Measurements from ENCODE around the gene IL17B.
"Not testable (repeated sequence)": the region's sequence is repeated elsewhere in the genome, so short reads cannot be mapped to it uniquely, and the experiment has no call there.

IL17B gene

DNA sequence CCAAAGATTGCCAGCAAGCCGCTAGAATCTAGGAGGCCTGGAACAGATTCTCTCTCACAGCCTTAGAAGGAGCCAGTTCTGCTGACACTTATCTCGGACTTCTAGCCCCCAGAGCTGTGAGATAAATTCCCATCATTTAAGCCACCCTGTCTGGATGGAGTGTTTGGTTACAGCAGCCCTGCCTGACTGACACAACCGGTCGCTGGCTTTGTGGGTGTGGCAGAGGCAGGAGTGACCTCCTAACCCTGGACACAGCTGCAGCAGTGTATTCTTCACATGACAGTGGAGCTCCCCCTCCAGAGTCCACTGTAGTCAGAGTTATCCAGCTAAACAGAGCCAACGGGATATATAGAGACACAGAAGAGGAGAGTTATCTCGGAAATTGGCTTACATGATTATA lies 21.2 kb upstream of the IL17B start:
- DNase-seq (ENCODE audit: low read depth in 3 of 3) = no peak

DNA sequence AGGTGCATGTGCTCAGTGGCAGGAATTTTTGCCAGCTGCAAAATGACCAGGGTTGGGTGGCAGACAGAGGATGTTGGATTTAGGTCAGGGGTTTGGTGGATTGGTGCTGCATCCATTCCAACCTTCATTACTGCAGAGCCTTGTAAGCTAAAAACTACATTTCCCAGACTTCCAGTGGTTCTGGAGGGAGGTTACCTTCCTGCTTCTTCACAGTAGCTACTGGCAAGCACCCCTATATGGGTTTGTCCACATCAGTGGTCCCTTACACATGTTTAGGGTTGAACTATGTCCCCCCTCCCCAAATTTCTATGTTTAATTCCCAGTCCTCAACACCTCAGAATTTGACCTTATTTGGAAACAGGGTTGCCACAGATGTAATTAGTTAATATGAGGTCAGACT lies 20.7 kb upstream of the IL17B start:
- no peak for DNase-seq (ENCODE audit: low read depth in 3 of 3)

GRCh38 chr5:149398747-149399266 lies 19.7 kb upstream of the IL17B start:
- not testable (repeated sequence) for DNase-seq (ENCODE audit: low read depth in 3 of 3)

GRCh38 chr5:149397530-149397929 lies 18.4 kb upstream of the IL17B start:
- DNase-seq (ENCODE audit: low read depth in 3 of 3) = no peak

- not testable (repeated sequence) for DNase-seq (ENCODE audit: low read depth in 3 of 3)
These were observed 15.9 kb upstream of the IL17B start for GRCh38 chr5:149394996-149395395.

DNA sequence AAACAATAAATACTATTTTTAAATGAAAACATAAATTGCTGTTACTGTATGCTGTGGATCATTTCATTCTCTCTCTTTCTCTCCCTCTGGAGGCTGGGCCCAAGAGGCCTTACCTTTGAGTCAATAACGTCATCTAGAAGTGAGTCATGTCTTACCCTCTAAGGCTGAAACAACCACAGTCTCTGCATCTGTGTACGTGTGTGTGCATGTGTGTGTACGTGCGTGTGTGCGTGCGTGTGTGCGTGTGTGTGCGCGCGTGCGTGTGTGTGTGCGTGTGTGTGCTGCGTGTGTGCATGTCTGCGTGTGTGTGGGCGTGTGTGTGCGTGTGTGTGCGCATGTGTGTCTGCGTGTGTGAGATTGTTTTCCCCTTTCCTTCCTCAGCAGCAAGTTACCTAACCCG lies 13.6 kb upstream of the IL17B start:
- DNase-seq (ENCODE audit: low read depth in 3 of 3) = no peak

DNA sequence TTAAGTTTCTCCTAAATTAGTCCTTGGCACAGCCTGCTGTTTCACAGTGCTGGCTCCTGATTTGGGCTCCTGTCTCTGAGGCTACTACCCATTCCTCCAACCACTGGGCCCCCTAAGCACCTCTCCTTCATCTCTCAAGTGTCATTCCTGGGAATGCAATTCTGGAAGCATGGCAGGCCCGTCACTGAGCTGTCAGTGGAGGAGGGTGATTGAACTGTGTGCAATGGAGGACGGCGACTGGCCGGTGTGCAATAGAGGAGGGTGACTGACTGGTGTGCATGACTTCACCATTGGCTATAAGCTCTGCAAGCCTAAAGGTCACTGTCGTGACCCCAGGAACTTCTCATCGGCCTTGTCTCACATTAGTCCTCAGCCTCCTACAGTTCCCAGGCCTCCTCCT lies 12.4 kb upstream of the IL17B start:
- no peak for DNase-seq (ENCODE audit: low read depth in 3 of 3)

DNA sequence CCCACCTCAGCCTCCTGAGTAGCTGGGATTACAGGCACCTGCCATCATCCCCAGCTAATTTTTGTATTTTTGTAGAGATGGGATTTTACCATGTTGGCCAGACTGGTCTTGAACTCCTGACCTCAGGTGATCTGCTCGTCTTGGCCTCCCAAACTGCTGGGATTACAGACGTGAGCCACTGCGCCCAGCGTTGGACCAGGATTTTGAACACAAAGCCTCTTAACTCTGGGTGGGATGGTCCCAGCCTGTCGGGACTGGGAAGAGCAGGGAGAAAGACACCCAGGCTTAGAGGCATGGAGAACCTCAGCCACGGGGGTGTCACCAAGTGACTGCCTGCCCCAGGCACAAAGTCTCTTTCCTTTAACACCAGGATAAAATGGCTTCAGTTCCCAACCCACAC lies 12.0 kb upstream of the IL17B start:
- not testable (repeated sequence) for DNase-seq (ENCODE audit: low read depth in 3 of 3)

DNA sequence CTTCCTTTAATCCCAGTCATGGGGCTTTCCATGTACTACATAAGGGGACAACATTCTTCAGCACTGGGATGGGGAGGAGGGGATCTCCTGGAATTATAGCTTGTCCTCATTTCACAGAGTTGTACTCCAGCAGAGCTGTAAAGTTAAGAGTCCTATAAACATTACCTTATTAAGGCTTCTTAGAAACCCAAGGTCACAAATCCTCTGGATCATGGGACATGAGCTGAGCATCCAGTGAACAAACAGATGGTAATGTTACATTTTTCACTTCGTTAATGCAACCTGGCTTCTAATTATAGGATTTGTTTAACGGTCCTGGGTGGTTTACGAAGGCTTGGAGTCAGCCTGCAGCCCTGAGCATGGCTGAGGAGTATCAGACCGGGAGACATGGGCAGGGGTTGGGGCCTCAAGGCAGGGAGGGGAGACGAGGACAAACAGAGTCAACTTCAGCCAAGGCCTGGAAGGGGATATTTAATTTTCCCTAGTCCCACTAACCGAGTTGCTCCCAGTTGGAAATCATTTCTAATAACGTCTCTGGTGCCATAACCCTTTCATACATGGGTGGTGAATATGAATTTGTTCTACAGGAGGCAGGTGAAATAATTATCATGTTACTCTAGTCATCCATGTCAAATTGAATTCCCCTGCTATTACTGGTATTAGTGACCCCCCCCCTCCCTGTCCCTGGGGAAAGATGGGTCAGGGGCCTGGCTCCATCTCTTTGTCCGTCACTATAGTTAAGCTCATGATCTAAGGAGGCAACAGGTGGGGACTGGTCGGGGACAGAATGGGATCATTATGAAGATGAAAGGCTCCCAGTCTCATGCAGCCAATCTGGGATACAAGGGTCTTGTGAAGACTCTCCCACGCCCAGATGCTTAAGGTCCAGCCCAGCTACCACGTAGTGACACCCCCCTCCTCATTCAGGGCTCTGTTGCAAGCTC lies 10.7 kb upstream of the IL17B start:
- no peak for DNase-seq (ENCODE audit: low read depth in 3 of 3)

- no peak for DNase-seq (ENCODE audit: low read depth in 3 of 3)
These were observed 9.6 kb upstream of the IL17B start for GRCh38 chr5:149388498-149389190.

DNA sequence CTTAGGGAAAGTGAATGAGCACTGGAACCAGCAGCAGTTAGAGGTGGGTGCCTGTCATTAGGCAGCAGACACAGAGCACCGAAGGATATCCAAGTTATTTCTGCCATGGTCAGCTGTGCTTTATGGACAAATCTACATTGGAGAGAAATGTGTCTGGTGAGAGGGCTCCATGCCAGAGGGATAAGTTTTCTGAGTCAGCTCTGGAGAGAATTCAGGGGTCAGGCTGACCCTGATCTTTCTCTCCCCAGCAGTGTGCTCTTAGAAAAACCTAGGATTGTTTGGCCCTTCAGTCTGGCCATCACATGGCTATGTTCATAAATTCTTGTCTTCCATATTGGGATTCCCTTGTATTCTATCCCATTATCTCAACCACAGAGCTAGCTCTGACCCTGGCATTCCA lies 8.9 kb upstream of the IL17B start:
- DNase-seq (ENCODE audit: low read depth in 3 of 3) = no peak

DNA sequence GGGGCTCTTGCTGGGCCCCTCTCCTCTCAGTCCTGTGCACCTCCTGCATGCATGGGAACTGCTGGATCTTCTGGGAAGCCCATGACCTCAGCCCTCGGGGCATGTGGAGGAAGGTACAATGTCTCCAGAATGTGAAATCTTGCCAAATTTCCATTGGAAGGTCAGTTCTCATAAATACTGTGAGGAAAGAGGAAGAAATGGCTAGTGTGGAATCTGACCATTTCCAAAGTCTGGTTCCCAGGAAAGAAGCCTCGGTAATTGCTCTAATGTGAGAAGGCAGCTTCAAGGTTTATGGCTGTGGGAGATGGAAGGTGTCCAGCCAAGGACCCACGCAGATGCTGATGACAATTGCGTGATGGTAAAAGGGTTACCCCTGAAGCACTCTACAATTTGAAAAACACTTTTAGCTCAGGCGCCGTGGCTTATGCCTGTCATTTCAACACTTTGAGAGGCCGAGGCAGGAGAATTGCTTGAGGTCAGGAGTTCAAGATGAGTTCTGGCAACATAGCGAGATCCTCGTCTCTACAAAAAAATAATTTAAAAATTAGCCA lies 8.1 kb upstream of the IL17B start:
- no peak for DNase-seq (ENCODE audit: low read depth in 3 of 3)

GRCh38 chr5:149386166-149386565 lies 7.1 kb upstream of the IL17B start:
- DNase-seq (ENCODE audit: low read depth in 3 of 3) = no peak

GRCh38 chr5:149383399-149383798 lies 4.3 kb upstream of the IL17B start:
- DNase-seq (ENCODE audit: low read depth in 3 of 3) = no peak

- DNase-seq (ENCODE audit: low read depth in 3 of 3) = no peak
These were observed 3.6 kb upstream of the IL17B start for GRCh38 chr5:149382517-149383220.

- DNase-seq (ENCODE audit: low read depth in 3 of 3) = peak; percentile 57 to 73 (median 65)
These were observed 2.9 kb upstream of the IL17B start for GRCh38 chr5:149381986-149382338.

- no peak for DNase-seq (ENCODE audit: low read depth in 3 of 3)
These were observed 2.3 kb upstream of the IL17B start for GRCh38 chr5:149381261-149381985.

DNA sequence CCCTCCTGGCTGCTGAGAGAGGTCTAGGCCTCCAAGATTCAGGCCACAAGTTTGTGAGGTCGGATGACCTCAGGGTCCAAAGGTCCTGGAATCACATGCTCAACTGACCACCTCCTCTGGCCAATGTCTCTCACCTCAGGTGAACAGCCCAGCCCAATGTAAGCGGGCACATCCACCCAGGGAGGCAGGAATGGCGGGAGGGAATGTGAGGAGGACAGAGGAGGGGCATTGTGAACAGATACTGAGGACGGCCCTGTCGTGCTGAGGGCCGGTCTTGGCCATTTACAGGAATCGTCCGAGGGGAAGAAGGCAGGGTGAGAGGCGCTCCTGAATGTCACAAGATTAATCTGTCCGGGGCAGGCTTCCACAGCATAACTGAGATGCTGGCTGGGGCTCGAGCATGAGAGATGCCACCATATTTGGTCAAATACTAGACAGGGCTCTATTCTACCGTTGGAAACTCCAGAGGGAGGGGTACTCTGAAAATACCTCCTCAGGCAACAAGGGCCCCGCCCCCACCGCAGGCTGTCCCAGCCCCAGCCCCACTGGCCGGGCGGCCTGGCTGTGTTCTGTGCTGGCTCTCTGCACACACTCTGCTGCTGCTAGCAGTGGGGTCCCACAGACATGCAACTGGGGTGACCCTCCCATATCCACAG lies 1.5 kb upstream of the IL17B start:
- no peak for DNase-seq (ENCODE audit: low read depth in 3 of 3)

GRCh38 chr5:149379818-149380374 lies 804 bp upstream of the IL17B start:
- DNase-seq (ENCODE audit: low read depth in 3 of 3) = no peak

- DNase-seq (ENCODE audit: low read depth in 3 of 3) = no peak
These were observed 761 bp downstream of the IL17B start for GRCh38 chr5:149378241-149378820.
